GM21526 (cell line): Measurements from ENCODE around the gene NRTN.
"Not testable (repeated sequence)": the region's sequence is repeated elsewhere in the genome, so short reads cannot be mapped to it uniquely, and the experiment has no call there.

Experiments
- ATAC-seq: cut with Tn5 transposase; IDR thresholded peaks from one replicate; pipeline ENCODE4 v1.9.1; 2021; ENCODE audit warnings: moderate library complexity; ENCODE audit not compliant: unreplicated experiment, low FRiP score

Gene NRTN

GRCh38 chr19:5832527-5833216, 27.8 kb downstream of the NRTN start:
- ATAC-seq: no peak

- ATAC-seq: no peak
Observed at GRCh38 chr19:5837761-5838352, 33.0 kb downstream of the NRTN start.

GRCh38 chr19:5838353-5839064, 33.6 kb downstream of the NRTN start:
- no peak for ATAC-seq

GRCh38 chr19:5839065-5840017, 34.5 kb downstream of the NRTN start, which contains the start of gene FUT6:
TSS of gene FUT6 (minus strand) at chr19:5839702. CDS start at chr19:5832567, 7,135 bp downstream.
- no peak for ATAC-seq

GRCh38 chr19:5841735-5842111, 36.9 kb downstream of the NRTN start:
- not testable (repeated sequence) for ATAC-seq

GRCh38 chr19:5843295-5843927, 38.5 kb downstream of the NRTN start:
- no peak for ATAC-seq

- ATAC-seq: no peak
Observed at GRCh38 chr19:5844456-5845433, 39.9 kb downstream of the NRTN start.

- ATAC-seq: not testable (repeated sequence)
Observed at GRCh38 chr19:5847846-5848245, 43.0 kb downstream of the NRTN start.

GRCh38 chr19:5848621-5849020, 43.8 kb downstream of the NRTN start:
- ATAC-seq: not testable (repeated sequence)

GRCh38 chr19:5850189-5850588, 45.3 kb downstream of the NRTN start:
- ATAC-seq: no peak

GRCh38 chr19:5850743-5851293, 46.0 kb downstream of the NRTN start:
- ATAC-seq: no peak

GRCh38 chr19:5851302-5851701, 46.4 kb downstream of the NRTN start, which contains the start of gene FUT3:
TSS of gene FUT3 (minus strand) at chr19:5851449.
- ATAC-seq: no peak

GRCh38 chr19:5854121-5854520, 49.3 kb downstream of the NRTN start:
- ATAC-seq: not testable (repeated sequence)

- not testable (repeated sequence) for ATAC-seq
Observed at GRCh38 chr19:5855151-5855550, 50.3 kb downstream of the NRTN start.

- no peak for ATAC-seq
Observed at GRCh38 chr19:5857203-5858081, 52.6 kb downstream of the NRTN start.

- no peak for ATAC-seq
Observed at GRCh38 chr19:5863030-5863665, 58.3 kb downstream of the NRTN start.
